Mucosa of stomach (tissue), 1 donor: ENCODE results near the gene NKIRAS2.
A peak's percentile ranks its signal among the peaks of the same experiment; 100 is the strongest.
"Not testable (repeated sequence)": the region's sequence is repeated elsewhere in the genome, so short reads cannot be mapped to it uniquely, and the experiment has no call there.

ENCODE experiments used
- H3K27me3 ChIP-seq: one replicate; pipeline ENCODE4 v1.7.0; 2013; ENCODE audit warnings: mild to moderate bottlenecking, low read length; ENCODE audit not compliant: control insufficient read depth, insufficient read depth
- H3K36me3 ChIP-seq: one replicate; pipeline ENCODE4 v1.7.0; 2013; ENCODE audit warnings: low read length; ENCODE audit not compliant: control insufficient read depth, insufficient read depth
- H3K4me1 ChIP-seq: one replicate; pipeline ENCODE4 v1.7.0; 2013; ENCODE audit warnings: mild to moderate bottlenecking, low read length; ENCODE audit not compliant: control insufficient read depth, insufficient read depth
- H3K4me3 ChIP-seq: one replicate; pipeline ENCODE4 v1.7.0; 2013; ENCODE audit warnings: low read length
- H3K9ac ChIP-seq: one replicate; pipeline ENCODE4 v1.7.0; 2013; ENCODE audit warnings: mild to moderate bottlenecking, low read length, moderate library complexity
- H3K9me3 ChIP-seq: one replicate; pipeline ENCODE4 v1.7.0; 2013; ENCODE audit warnings: mild to moderate bottlenecking, low read length, moderate library complexity; ENCODE audit not compliant: control insufficient read depth
- donor health status: Pancreatic carcinoma.

NKIRAS2 gene

DNA sequence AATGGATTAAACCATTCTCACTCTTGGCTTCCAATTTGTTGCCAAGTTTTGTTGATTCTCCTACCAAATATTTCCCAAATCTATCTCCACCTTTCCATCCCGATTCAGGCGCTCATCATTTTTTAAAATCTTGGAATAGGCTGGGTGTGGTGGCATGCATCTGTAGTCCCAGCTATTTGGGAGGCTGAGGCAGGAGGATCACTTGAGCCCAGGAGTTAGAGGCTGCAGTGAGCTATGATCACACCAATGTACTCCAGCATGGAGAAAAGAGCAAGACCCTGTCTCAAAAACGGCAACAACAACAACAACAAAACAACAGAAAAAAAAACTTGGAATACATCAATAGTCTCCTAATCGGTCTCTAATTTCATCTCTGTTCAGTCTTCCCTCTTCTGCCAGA lies 902 bp upstream of the NKIRAS2 start:
- no peak overlapping the region for H3K4me3 ChIP-seq
- H3K4me1 ChIP-seq, result peaks cover 28% of the 10 kb centered on the region
- no peak overlapping the region for H3K9ac ChIP-seq
- H3K36me3 ChIP-seq, result peaks cover 8% of the 10 kb centered on the region
- H3K9me3 ChIP-seq, result no peaks in the 10 kb centered on the region
- no peaks in the 10 kb centered on the region for H3K27me3 ChIP-seq

DNA sequence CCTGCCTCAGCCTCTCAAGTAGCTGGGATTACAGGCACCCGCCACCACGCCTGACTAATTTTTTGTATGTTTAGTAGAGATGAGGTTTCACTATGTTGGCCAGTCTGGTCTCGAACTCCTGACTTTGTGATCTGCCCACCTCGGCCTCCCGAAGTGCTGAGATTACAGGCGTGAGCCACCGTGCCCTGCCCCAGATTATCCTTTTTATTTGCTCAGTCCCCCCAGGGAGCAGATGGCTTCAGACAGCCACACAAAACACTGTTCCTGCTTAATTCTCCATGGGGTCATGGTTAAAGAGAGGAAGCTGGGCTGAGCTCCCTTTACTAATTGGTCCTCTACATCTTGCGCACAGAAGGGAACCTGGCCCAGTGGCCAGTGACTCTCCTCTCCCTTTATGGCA lies 955 bp downstream of the NKIRAS2 start:
- peak overlapping the region; percentile 96 for H3K9ac ChIP-seq
- not testable (repeated sequence) for H3K9me3 ChIP-seq, H3K27me3 ChIP-seq, H3K36me3 ChIP-seq
- peak overlapping the region; percentile 82 for H3K4me3 ChIP-seq
- H3K4me1 ChIP-seq, result peaks cover 43% of the 10 kb centered on the region

DNA sequence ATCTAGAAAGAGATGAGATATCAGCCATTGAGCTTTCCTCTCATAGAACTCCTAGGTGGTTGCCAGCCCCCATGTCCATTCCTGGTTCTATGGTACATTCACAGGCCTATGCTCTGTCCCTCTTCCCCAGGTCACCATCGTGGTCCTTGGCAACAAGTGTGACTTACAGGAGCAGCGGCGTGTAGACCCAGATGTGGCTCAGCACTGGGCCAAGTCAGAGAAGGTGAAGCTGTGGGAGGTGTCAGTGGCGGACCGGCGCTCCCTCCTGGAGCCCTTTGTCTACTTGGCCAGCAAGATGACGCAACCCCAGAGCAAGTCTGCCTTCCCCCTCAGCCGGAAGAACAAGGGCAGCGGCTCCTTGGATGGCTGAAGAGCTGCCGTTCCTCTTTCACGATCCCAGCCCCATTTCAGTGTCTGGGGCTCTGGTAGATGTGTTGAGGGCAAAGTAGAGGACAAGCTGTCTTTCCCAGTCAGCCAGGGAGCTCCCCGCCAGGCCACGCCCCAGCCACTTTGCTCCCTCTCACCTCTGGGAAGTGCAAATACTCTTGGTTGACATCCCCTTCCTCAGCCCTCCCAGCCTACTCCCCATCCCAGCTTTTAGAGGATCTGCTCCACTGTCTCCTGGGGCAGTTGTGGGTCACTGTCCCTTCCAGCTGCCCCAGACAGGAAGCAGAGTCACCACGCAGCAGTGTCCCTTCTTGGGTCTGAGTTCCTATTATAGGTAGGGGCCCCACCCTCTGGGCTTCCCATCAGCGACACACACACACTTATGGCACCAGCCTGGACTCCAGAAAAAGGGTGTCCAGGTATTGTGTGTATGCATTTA lies 3.8 kb downstream of the NKIRAS2 start:
- no peaks in the 10 kb centered on the region for H3K9me3 ChIP-seq
- H3K27me3 ChIP-seq, result peaks cover 9% of the 10 kb centered on the region
- peak overlapping the region; percentile 5 for H3K9ac ChIP-seq
- peaks cover 28% of the 10 kb centered on the region for H3K4me1 ChIP-seq
- H3K36me3 ChIP-seq, result peaks cover 8% of the 10 kb centered on the region
- H3K4me3 ChIP-seq, result no peak overlapping the region

GRCh38 chr17:42025191-42025579 lies 5.3 kb downstream of the NKIRAS2 start:
- Histone ChIP-seq H3K27me3 (peaks cover 9% of the 10 kb centered on the region), H3K36me3 (peaks cover 8% of the 10 kb centered on the region), H3K4me3 (no peak overlapping the region), H3K4me1 (peaks cover 25% of the 10 kb centered on the region), H3K9me3 (no peaks in the 10 kb centered on the region), H3K9ac (peak overlapping the region; percentile 32)

- H3K4me1 ChIP-seq, result peaks cover 21% of the 10 kb centered on the region
- peaks cover 8% of the 10 kb centered on the region for H3K36me3 ChIP-seq
- H3K9me3 ChIP-seq, result no peaks in the 10 kb centered on the region
- peaks cover 9% of the 10 kb centered on the region for H3K27me3 ChIP-seq
- no peak overlapping the region for H3K4me3 ChIP-seq
- H3K9ac ChIP-seq, result no peak overlapping the region
Observed at GRCh38 chr17:42025936-42026335, 6.0 kb downstream of the NKIRAS2 start.

DNA sequence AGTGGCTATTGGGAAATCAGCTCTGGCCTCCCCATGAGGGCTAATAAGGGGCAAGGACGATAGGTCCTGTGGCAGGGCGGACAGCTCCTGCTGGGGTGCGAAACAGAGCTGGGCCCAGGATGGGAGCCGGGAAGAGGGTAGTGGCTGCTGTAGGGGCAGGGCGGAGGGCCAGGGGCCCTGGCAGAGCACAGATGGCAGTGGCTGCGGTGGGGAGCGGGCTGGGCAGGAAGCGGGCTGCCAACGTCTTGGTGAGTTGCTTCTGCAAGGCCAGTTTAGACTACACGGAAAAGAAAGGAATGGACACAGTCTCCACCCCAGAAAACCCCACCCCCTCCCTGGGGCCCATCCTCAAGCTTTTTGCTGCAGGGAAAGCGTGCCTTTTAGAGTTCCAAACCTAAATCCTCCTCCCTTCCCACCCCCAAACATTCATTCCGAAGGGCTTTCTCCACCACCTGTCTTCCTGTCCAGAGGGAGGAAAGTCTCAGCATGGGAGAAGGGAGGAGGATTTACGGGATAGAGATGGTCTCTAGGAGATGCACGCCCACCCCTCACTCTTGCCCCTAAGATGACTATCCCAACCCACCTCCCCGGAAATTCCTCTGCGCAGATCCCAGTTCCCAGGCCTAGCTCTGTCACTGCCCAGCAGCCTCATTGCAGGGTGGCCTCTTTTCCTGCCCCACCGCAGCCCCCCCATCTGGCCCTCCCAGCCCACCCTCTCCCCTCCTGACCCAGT lies 7.1 kb downstream of the NKIRAS2 start:
- H3K36me3 ChIP-seq, result peaks cover 8% of the 10 kb centered on the region
- H3K4me3 ChIP-seq, result no peak overlapping the region
- peaks cover 17% of the 10 kb centered on the region for H3K4me1 ChIP-seq
- peaks cover 9% of the 10 kb centered on the region for H3K27me3 ChIP-seq
- H3K9me3 ChIP-seq, result no peaks in the 10 kb centered on the region
- H3K9ac ChIP-seq, result no peak overlapping the region

DNA sequence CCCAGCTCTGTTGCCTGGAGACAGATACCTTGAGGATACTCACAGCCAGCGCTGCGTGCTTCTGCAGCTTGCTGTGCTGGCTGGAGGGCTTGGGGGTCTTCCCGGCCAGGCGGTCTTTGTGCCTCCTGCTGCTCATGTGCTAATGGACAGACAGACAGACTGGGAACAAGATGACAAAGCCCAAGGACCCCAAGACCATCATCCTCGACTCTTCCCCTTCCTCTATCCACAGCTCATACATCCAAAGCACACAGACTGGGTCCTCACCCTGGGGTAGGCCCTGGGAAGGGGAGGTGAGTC lies 7.7 kb downstream of the NKIRAS2 start:
- Histone ChIP-seq H3K36me3 (peaks cover 3% of the 10 kb centered on the region), H3K9ac (no peak overlapping the region), H3K4me1 (peaks cover 17% of the 10 kb centered on the region), H3K27me3 (peaks cover 9% of the 10 kb centered on the region), H3K9me3 (no peaks in the 10 kb centered on the region), H3K4me3 (no peak overlapping the region)

GRCh38 chr17:42027961-42028790 lies 8.3 kb downstream of the NKIRAS2 start:
- H3K9ac ChIP-seq, result no peak overlapping the region

GRCh38 chr17:42028791-42029127 lies 8.9 kb downstream of the NKIRAS2 start:
- Histone ChIP-seq H3K9me3 (no peaks in the 10 kb centered on the region), H3K4me3 (no peak overlapping the region), H3K4me1 (peaks cover 17% of the 10 kb centered on the region), H3K27me3 (peaks cover 9% of the 10 kb centered on the region), H3K36me3 (no peaks in the 10 kb centered on the region), H3K9ac (no peak overlapping the region)

More at GRCh38 chr17:42027961-42028790, 8.3 kb downstream of the NKIRAS2 start:
- Histone ChIP-seq H3K4me1 (peaks cover 17% of the 10 kb centered on the region), H3K27me3 (peaks cover 9% of the 10 kb centered on the region), H3K9me3 (no peaks in the 10 kb centered on the region), H3K36me3 (no peaks in the 10 kb centered on the region), H3K4me3 (no peak overlapping the region)

GRCh38 chr17:42031584-42031983 lies 11.7 kb downstream of the NKIRAS2 start:
- Histone ChIP-seq H3K27me3 (peaks cover 9% of the 10 kb centered on the region), H3K9ac (no peak overlapping the region), H3K36me3 (no peaks in the 10 kb centered on the region), H3K4me1 (no peaks in the 10 kb centered on the region), H3K4me3 (no peak overlapping the region), H3K9me3 (no peaks in the 10 kb centered on the region)

DNA sequence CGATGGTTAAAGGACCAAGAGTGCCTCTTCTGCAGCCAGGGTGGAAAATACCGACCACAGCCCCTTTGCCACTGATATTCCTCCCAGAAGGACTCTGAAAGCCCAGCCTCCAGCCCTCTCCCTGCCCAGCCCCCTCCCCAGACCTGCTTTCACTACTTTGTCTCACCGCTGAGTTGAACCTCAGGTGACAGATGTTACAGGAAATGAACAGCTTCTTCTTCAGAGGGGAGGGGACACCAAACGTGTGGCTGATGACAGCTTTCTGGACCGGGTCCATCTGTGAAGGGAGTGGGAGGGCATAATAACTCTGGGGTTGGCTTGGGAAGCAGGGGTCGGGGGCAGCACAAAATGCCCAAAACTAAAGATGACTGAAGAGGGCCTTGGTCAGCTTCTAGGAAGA lies 14.2 kb downstream of the NKIRAS2 start:
- Histone ChIP-seq H3K9ac (no peak overlapping the region), H3K36me3 (no peaks in the 10 kb centered on the region), H3K4me1 (no peaks in the 10 kb centered on the region), H3K4me3 (no peak overlapping the region), H3K27me3 (no peaks in the 10 kb centered on the region), H3K9me3 (no peaks in the 10 kb centered on the region)
